SK-N-SH (cell line): ENCODE results near the gene PXN. TPM values are rescaled to one million over a fixed set of nuclear protein-coding genes. Genes with fewer than 3 reads are reported as not detected.
"Not testable (repeated sequence)": the region's sequence is repeated elsewhere in the genome, so short reads cannot be mapped to it uniquely, and the experiment has no call there.

Experiments used
- CTCF ChIA-PET: fragments of 300-600, 350-600 bp; formaldehyde crosslinking; extraction: SDS; loops from one replicate; lab custom pipeline; 2021; lab: Yijun Ruan, JAX
- POLR2A ChIA-PET: fragments of 350-600 bp; sonication (Branson Sonifier 250); formaldehyde crosslinking; extraction: SDS; loops from one replicate; lab custom pipeline; 2020; ENCODE audit warnings: antibody characterized with exemption, inconsistent platforms; lab: Yijun Ruan, JAX
- DNase-seq: peaks from one replicate; pipeline ENCODE4 v3.0.0; 2012
- H2AFZ ChIP-seq: fragments of 200-600 bp; sonication (generic); 2 replicates; pipeline ENCODE4 v1.8.1; 2016; ENCODE audit warnings: antibody characterized with exemption, mild to moderate bottlenecking, low read depth
- H3F3A ChIP-seq: fragments of 200-600 bp; sonication (generic); replicated peaks from 2 replicates; pipeline ENCODE3; 2016; ENCODE audit warnings: antibody characterized with exemption, mild to moderate bottlenecking; ENCODE audit not compliant: insufficient read depth
- H3K27ac ChIP-seq, 2 experiments: fragments of 200-500 bp in 1 of 2; fragments of 200-600 bp in 1 of 2; sonication (Bioruptor generic) in 1 of 2; sonication (generic), shearing (Covaris generic) in 1 of 2; 2 replicates each; pipeline versions ENCODE4 v1.5.1 to v1.6.1; 2014 to 2016; ENCODE audit warnings: low read depth in 2 of 2, inconsistent platforms in 1 of 2, low read length in 1 of 2, mild to moderate bottlenecking in 1 of 2, mixed read lengths in 1 of 2
- H3K27me3 ChIP-seq: fragments of 200-600 bp; sonication (generic), shearing (Covaris generic); 2 replicates; pipeline ENCODE4 v1.6.1; 2016; ENCODE audit warnings: mixed run types; ENCODE audit not compliant: insufficient read depth
- H3K36me3 ChIP-seq, 2 experiments: fragments of 200-500 bp in 1 of 2; fragments of 200-600 bp in 1 of 2; sonication (Bioruptor generic) in 1 of 2; sonication (generic) in 1 of 2; replicated peaks in 1 of 2; 2 replicates each; pipeline versions ENCODE3 to v1.5.1; 2014 to 2016; ENCODE audit warnings: low read length in 1 of 2, mild to moderate bottlenecking in 1 of 2; ENCODE audit not compliant: insufficient read depth in 2 of 2, control insufficient read depth in 1 of 2
- H3K4me1 ChIP-seq, 2 experiments: fragments of 200-500 bp in 1 of 2; fragments of 200-600 bp in 1 of 2; sonication (Bioruptor generic) in 1 of 2; sonication (generic), shearing (Covaris generic) in 1 of 2; 2 replicates each; pipeline versions ENCODE4 v1.5.1 to v1.6.1; 2014 to 2016; ENCODE audit warnings: low read depth in 1 of 2, low read length in 1 of 2, mixed run types in 1 of 2; ENCODE audit not compliant: insufficient read depth in 2 of 2, control insufficient read depth in 1 of 2
- H3K4me2 ChIP-seq: fragments of 200-600 bp; sonication (generic), shearing (Covaris generic); 2 replicates; pipeline ENCODE4 v1.6.1; 2017; ENCODE audit warnings: mixed run types
- H3K4me3 ChIP-seq, 2 experiments: fragments of 200-500 bp in 1 of 2; fragments of 200-600 bp in 1 of 2; sonication (Bioruptor generic) in 1 of 2; sonication (generic), shearing (Covaris generic) in 1 of 2; 2 replicates each; pipeline versions ENCODE4 v1.5.1 to v1.8.1; 2014 to 2016; ENCODE audit warnings: low read depth in 2 of 2, inconsistent platforms in 1 of 2, low read length in 1 of 2, mild to moderate bottlenecking in 1 of 2, mixed read lengths in 1 of 2, moderate library complexity in 1 of 2
- H3K79me2 ChIP-seq: fragments of 200-600 bp; sonication (generic); 2 replicates; pipeline ENCODE4 v1.8.1; 2017; ENCODE audit warnings: mild to moderate bottlenecking; ENCODE audit not compliant: insufficient read depth
- H3K9ac ChIP-seq: fragments of 200-600 bp; sonication (generic); 2 replicates; pipeline ENCODE4 v1.6.1; 2017; ENCODE audit warnings: mixed run types
- H3K9me2 ChIP-seq: fragments of 200-600 bp; sonication (generic); 2 replicates; pipeline ENCODE4 v1.6.1; 2017; ENCODE audit warnings: mixed run types
- H3K9me3 ChIP-seq: fragments of 200-600 bp; sonication (generic); 2 replicates; pipeline ENCODE4 v1.6.1; 2017; ENCODE audit warnings: mixed run types, mild to moderate bottlenecking, moderate library complexity
- H4K20me1 ChIP-seq: fragments of 200-600 bp; sonication (generic); 2 replicates; pipeline ENCODE4 v1.6.1; 2017; ENCODE audit warnings: mild to moderate bottlenecking, mixed run types; ENCODE audit not compliant: insufficient read depth
- EZH2phosphoT487 ChIP-seq: fragments of 200-600 bp; sonication (generic); IDR thresholded peaks from 2 replicates; pipeline ENCODE4 v1.6.1; 2017; ENCODE audit warnings: low read depth, mixed run types, mild to moderate bottlenecking, antibody characterized with exemption, moderate library complexity, borderline replicate concordance
- GABPA ChIP-seq: IDR thresholded peaks from 2 replicates; pipeline ENCODE4 v1.4.0; 2012; ENCODE audit warnings: low read depth, mild to moderate bottlenecking
- MXI1 ChIP-seq: IDR thresholded peaks from 2 replicates; pipeline ENCODE4 v1.6.1; 2012; ENCODE audit warnings: mild to moderate bottlenecking, low read depth, low read length, improper control_type of control experiment
- POLR2AphosphoS5 ChIP-seq: IDR thresholded peaks from 2 replicates; pipeline ENCODE4 v1.6.1; 2012; ENCODE audit warnings: low read depth, low read length
- SIN3A ChIP-seq: IDR thresholded peaks from 2 replicates; pipeline ENCODE4 v1.6.1; 2012; ENCODE audit warnings: low read depth, mild to moderate bottlenecking, low read length, moderate library complexity, borderline replicate concordance
- TAF1 ChIP-seq: IDR thresholded peaks from 2 replicates; pipeline ENCODE4 v1.6.1; 2012; ENCODE audit warnings: low read depth, mild to moderate bottlenecking, low read length, moderate library complexity, borderline replicate concordance
- TEAD4 ChIP-seq: IDR thresholded peaks from 2 replicates; pipeline ENCODE4 v1.4.0; 2012; ENCODE audit warnings: mild to moderate bottlenecking, borderline replicate concordance; ENCODE audit not compliant: insufficient read depth
- YY1 ChIP-seq: IDR thresholded peaks from 2 replicates; pipeline ENCODE4 v1.4.0; 2012; ENCODE audit warnings: low read depth, mild to moderate bottlenecking
- ZBTB33 ChIP-seq: IDR thresholded peaks from 2 replicates; pipeline ENCODE4 v1.4.0; 2012; ENCODE audit warnings: low read depth, borderline replicate concordance
- WGBS: methylation state at CpG from one replicate; pipeline ENCODE4 v1.1.6; 2017; ENCODE audit warnings: low lambda C conversion rate; 5-methylcytosine and 5-hydroxymethylcytosine counted together
- polyA plus RNA-seq, 3 experiments: library from polyadenylated mRNA; depleted of rRNA; stranded (reverse); fragments of >200 nt; gene quantifications; 2 replicates each; pipeline ENCODE4 v1.2.3, GENCODE V29; 2012
- TF ChIP-seq, protein P1 (sequence below): IDR thresholded peaks from 2 replicates; pipeline ENCODE4 v1.4.0; 2012; ENCODE audit warnings: low read depth, borderline replicate concordance
- TF ChIP-seq, protein P2 (sequence below): fragments of 150-350 bp; IDR thresholded peaks from 2 replicates; pipeline ENCODE4 v1.6.1; 2017; ENCODE audit warnings: antibody characterized with exemption, low read length, low read depth, borderline replicate concordance

Gene PXN
- polyA plus RNA-seq, 1 of the 3 experiments (the other 2 are of a cell fraction), result 89.0 TPM

GRCh38 chr12:120237360-120238171, 28.0 kb downstream of the PXN start:
- CTCF ChIA-PET, result interaction anchor here (0.9 to 12.5 kb wide), 5 partner anchors 9 to 27 kb away, joined by 3 to 148 read pairs (median 4); partner anchors contain the start of gene PXN
- H3K4me1 ChIP-seq, result peaks cover 36 to 60% of the 10 kb centered on the region in 2 experiments; a peak in 3 of 4 replicates
- no peaks in the 10 kb centered on the region for H3K9me3 ChIP-seq
- POLR2A ChIA-PET, result interaction anchor here (1.7 kb wide), 1 partner anchor 54 kb away, joined by 4 read pairs; the partner anchor contains the start of gene RNU4-2
- H3K27me3 ChIP-seq, result no peaks in the 10 kb centered on the region
- H3K4me2 ChIP-seq, result peak overlapping the region; percentile 42; the same call in 1 of the 2 replicates
- no peak overlapping the region for H2AFZ ChIP-seq
- TF ChIP-seq POLR2AphosphoS5 (no peak), EZH2phosphoT487 (no peak), GABPA (no peak), TEAD4 (no peak), ZBTB33 (no peak), MXI1 (no peak), TAF1 (no peak), YY1 (no peak), SIN3A (no peak)
- TF ChIP-seq, protein P1, sequence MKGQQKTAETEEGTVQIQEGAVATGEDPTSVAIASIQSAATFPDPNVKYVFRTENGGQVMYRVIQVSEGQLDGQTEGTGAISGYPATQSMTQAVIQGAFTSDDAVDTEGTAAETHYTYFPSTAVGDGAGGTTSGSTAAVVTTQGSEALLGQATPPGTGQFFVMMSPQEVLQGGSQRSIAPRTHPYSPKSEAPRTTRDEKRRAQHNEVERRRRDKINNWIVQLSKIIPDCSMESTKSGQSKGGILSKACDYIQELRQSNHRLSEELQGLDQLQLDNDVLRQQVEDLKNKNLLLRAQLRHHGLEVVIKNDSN, result no peak
- TF ChIP-seq, protein P2, sequence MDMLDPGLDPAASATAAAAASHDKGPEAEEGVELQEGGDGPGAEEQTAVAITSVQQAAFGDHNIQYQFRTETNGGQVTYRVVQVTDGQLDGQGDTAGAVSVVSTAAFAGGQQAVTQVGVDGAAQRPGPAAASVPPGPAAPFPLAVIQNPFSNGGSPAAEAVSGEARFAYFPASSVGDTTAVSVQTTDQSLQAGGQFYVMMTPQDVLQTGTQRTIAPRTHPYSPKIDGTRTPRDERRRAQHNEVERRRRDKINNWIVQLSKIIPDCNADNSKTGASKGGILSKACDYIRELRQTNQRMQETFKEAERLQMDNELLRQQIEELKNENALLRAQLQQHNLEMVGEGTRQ, result no peak
- H3K4me3 ChIP-seq, result no peak overlapping the region
- H3K79me2 ChIP-seq, result peaks cover 98% of the 10 kb centered on the region
- H3K36me3 ChIP-seq, result peaks cover 0 to 7% of the 10 kb centered on the region in 2 experiments
- peaks cover 34% of the 10 kb centered on the region for H4K20me1 ChIP-seq
- DNase-seq, result no peak
- no peaks in the 10 kb centered on the region for H3K9me2 ChIP-seq
- H3K9ac ChIP-seq, result no peak overlapping the region
- 67% methylated on average over 9 of the region's 13 CpGs for WGBS
- H3K27ac ChIP-seq, result peak overlapping the region; percentile 34 to 100; a peak in 3 of 4 replicates
- H3F3A ChIP-seq, result peaks cover 53% of the 10 kb centered on the region

GRCh38 chr12:120236809-120237208, 28.7 kb downstream of the PXN start:
- WGBS, result 90% methylated on average over 2 of the region's 3 CpGs

More at GRCh38 chr12:120236809-120237208, 28.7 kb downstream of the PXN start:
- DNase-seq, H3K9ac ChIP-seq, H3K27me3 ChIP-seq, H2AFZ ChIP-seq, H3K4me3 ChIP-seq, H3K36me3 ChIP-seq, H3K9me2 ChIP-seq, H3K9me3 ChIP-seq: not testable (repeated sequence)
- H4K20me1 ChIP-seq, result peaks cover 27% of the 10 kb centered on the region
- POLR2A ChIA-PET, result interaction anchor here (2.1 kb wide), 1 partner anchor 36 kb away, joined by 11 read pairs; the partner anchor contains the start of gene RPLP0
- H3K4me2 ChIP-seq, result 0 out of 2 replicates have a peak overlapping the region, but pooled peaks have one; percentile 42
- H3K79me2 ChIP-seq, result peaks cover 98% of the 10 kb centered on the region
- H3F3A ChIP-seq, result peaks cover 58% of the 10 kb centered on the region
- peak overlapping the region in 1 of 2 experiments; percentile 100; a peak in 2 of 4 replicates for H3K27ac ChIP-seq
- CTCF ChIA-PET, result interaction anchor here (0.8 to 12.5 kb wide), 3 partner anchors 8 to 27 kb away, joined by 4 to 148 read pairs (median 122); partner anchors contain the start of gene PXN
- H3K4me1 ChIP-seq, result peaks cover 36 to 68% of the 10 kb centered on the region in 2 experiments; a peak in 3 of 4 replicates
